Glomerular visceral epithelial cell (primary cell): Measurements from ENCODE around the gene UBN1.

Experiments used
- DNase-seq: peaks from one replicate; pipeline ENCODE4 v3.0.0-alpha.2; 2016; ENCODE audit errors: extremely low spot score

UBN1 gene

DNA sequence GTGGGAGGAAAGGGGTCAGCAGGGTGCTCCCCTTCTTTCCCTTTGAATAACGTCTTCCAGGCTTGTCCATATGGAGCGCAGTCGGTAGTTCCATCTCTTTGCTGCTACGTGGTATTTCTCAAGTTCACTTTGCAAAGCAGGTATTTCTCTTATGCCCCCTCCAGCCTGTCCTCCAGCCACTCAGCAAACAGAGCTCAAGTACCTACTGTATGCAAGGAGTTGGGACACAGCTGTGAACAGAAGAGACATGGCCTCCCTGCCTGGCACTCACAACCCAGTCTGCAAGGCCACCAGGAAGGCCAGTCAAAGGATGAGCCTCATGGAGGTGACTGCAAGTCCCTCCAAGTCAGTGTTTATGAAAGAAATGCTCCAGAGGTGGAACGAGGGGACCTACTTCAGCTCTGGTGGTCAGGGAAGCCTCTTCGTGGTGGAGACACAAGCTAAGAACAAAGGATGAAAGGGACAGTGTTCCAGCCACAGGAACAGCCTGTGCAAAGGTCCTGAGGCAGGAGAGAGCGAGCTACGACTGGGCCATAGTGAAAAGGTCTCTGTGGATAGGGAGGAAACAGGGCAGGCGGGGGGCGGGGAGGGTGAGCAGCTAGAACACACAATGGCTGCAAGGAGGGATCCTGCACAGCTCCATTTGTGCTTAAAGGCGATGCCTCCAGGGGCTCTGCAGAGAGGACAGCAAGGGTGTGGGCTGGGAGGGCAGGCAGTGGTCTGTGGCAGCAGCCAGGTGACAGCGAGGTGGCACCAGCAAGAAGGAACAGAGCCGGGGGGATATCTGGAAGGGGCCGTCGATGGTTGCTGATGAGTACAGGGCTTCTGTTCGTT is 57.0 kb downstream of the UBN1 start:
- no peak for DNase-seq

GRCh38 chr16:4904942-4905615 is 57.8 kb downstream of the UBN1 start:
- no peak for DNase-seq

GRCh38 chr16:4908854-4909401 is 61.6 kb downstream of the UBN1 start:
- no peak for DNase-seq

GRCh38 chr16:4909825-4910224 is 62.5 kb downstream of the UBN1 start:
- no peak for DNase-seq

DNA sequence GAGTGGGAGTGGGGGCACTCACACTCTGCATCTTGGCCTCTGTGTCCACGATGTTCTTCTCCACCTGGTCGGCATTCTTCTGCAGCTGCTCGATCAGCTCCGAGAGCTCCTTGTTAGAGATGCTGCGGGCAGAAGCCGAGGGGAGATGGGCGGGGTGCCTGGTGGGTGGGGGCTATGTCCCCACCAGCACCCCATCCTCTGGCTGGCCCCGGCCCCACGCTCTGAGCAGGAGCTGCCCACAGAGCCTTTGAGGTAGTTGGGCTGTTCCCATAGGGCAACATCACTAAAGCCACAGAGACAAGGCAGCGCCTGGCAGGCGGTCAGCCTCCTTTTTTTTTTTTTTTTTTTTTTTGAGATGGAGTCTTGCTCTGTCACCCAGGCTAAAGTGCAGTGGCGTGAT is 63.5 kb downstream of the UBN1 start:
- DNase-seq = no peak

DNA sequence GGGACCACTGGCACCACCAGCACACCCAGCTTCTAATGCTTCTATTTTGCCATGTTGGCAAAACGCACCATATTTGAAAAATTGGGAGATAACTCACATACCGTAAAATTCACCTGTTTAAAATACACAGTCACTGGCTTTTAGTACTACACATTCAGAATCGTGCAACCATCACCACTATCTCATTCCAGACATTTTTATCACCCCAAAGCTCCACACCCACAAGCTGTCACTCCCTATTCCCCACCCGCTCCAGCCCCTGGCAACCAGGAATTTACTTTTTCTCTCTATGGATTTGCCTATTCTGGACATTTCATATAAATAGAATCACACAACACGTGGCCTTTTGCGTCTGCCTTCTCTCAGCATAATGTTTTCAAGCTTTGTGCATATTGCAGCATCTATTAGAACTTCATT is 64.7 kb downstream of the UBN1 start:
- DNase-seq = no peak

DNA sequence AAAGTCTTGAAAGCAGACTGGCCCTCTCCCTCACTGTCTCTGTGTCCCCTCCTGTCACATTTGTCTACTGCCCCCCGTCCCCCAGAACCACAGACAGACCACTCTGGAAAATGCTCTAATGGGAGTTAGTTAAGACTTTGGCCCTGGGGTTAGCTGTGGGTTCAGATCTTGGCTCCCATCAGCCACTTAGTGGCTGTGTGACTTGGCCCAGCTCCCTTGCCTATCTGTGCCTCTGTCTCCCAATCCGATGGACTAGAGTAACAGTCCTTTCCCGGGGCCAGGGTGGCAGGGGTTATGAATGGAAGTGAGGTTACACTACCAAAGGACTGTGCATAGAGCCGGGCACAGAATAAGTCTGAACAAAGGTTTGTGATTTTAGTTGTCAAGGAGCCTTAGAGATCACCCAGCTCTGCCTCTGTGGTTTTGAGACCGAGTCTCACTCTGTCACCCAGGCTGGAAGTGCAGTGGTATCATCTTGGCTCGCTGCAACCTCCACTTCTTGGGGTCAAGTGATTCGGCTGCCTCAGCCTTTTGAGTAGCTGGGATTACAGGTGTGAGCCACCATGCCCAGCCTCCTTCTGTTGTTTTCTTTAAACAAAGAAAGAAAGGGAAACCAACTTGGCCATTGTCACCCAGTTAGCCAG is 66.0 kb downstream of the UBN1 start:
- DNase-seq = no peak

- no peak for DNase-seq
These were observed 66.7 kb downstream of the UBN1 start for GRCh38 chr16:4913774-4914525.

DNA sequence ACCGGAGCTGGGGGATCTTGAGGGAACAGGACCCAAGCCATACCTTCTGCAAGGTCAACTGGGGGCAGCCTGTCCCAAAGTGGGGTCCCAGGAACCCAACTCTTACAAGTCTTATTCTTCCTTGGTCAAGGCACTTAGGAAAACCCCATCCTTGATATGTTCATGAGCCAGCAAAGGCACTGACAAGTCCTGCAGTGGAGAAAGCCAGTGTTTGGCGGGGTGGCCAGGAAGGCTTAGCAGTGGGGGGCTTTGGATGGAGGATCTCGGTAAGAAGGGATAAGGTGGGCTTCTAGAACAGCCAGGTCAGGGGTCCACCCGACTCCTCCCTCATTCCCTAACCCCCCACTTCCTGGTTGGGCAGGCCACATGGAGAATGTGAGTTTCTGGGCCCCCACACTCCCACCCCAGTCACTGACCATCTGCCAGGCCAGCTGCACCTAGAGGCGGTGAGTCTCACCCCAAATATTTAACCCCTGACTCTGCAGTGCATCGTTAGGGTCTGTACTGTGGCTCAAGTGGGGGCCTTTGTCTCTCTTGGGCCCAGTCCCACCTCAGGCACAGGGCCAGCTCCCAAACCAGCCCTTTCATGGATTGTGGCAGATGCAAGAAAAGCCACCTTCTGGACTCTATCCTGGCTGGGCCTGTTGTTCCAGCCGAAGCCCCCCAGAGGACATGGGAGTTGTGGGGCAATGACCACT is 67.4 kb downstream of the UBN1 start:
- no peak for DNase-seq

DNA sequence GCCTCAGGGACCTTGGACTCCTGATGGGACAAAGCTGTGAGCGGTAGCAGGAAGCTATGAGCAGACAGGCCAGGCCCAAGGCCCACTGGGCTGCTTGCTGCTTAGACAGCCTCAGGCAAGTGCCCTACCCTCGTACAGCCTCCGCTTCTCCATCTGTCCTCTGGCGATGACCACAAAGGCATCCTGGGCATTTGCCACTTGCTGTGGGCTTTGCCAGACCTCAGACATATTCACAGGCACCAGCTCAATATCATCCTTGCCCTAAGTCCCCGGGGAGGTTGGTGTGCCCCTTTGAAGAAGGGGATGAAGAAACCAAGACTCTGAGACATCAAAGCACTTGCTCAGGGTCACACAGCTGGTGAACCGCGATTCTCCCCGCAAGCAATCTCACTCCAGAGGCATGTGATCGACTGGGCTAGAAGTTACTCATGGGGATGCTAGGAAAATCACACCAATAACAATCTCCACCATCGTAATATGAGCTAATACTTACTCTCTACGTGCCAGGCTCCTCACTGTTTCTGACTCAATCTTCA is 68.0 kb downstream of the UBN1 start:
- DNase-seq = peak; percentile 81

DNA sequence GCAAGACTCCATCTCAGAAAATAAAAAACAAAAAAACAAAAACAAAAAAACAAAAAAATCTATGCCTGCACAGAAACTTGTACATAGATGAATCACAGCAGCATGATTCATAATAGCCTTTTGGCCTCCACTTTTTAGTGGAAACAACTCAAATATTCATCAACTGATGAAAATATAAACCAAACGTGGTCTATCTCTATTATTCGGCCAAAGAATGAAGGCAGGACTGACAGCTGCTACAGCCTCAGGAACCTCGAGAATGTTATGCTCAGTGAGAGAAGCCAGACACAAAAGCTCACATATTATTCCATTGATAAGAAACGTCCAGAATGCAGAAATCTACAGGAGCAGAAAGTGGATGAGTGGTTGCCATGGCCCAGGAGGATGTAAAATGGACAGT is 69.8 kb downstream of the UBN1 start:
- DNase-seq = no peak

DNA sequence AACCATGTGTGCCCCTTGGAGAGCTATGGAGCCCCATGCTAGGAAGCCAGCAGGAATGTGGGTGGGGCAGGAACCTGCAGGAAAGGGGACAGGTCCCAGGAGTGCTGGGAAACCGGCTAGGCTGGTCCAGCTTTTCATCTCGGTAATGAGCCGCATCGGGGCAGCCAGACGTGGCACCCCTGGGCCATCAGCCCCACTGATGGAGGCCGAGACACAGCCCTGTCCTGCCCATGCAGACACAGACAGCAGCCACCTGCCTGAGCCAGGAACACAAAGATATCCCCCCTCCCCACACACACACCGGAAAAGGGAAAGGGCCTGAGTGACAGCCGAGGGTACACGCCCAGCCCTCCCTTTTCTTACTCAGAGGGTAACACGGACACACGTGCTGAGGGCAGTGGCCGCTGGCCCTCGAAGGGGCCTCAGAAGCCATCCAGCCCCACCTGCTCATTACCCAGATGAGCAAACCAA is 71.5 kb downstream of the UBN1 start:
- no peak for DNase-seq

- no peak for DNase-seq
These were observed 73.5 kb downstream of the UBN1 start for GRCh38 chr16:4920826-4921225.

DNA sequence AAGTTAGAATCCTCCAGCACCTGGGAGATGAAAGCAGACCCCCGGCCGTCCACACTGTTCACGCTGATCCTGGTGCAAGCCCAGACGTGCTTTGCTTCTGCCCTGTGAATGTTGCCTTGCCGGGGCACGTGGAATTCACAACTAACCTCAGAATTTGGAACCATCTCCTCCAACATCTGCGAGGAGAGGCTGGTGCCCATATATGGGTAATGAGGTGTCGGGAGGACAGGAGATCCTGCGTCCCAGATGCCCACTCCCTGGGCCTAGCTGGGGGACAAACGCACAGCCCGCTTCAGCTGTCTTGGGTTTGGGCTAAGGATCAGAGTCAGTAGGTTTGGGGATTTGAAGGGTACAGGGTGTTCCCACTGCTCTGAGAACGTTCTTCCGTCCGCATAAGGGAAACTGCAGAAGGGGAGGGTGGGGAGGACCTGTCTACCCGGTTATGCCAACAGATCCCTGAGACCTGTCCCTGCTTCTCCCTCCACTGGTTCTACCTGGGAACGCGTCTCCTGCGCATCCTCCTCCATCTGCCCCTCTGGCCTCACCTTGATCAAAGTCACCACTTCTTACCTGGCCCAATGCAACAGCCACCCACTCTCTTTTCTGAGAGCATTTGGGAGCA is 75.6 kb downstream of the UBN1 start:
- no peak for DNase-seq

DNA sequence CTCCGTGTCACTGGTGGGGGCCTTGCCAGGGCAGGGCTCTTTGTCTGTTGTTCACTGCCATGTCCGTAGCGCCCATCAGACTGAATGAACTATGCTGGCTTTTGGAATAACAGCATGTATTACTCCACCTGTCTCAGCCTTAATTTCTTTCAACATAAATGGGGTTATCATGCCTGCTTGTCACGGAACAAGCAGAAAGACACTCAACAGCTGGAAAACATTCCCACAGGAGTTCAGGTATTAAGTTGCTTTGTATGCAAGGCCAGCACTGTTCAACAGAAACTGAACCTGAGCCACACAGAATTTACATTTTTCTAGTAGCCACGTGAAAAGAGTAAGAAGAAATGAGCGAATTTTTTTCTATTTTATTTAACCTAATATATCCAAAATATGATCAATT is 76.6 kb downstream of the UBN1 start:
- no peak for DNase-seq

GRCh38 chr16:4924593-4925292 is 77.5 kb downstream of the UBN1 start:
- DNase-seq = no peak

GRCh38 chr16:4925293-4925607 is 78.0 kb downstream of the UBN1 start:
- DNase-seq = no peak

GRCh38 chr16:4925791-4926190 is 78.5 kb downstream of the UBN1 start:
- DNase-seq = no peak

GRCh38 chr16:4926928-4927327 is 79.6 kb downstream of the UBN1 start:
- DNase-seq = no peak

DNA sequence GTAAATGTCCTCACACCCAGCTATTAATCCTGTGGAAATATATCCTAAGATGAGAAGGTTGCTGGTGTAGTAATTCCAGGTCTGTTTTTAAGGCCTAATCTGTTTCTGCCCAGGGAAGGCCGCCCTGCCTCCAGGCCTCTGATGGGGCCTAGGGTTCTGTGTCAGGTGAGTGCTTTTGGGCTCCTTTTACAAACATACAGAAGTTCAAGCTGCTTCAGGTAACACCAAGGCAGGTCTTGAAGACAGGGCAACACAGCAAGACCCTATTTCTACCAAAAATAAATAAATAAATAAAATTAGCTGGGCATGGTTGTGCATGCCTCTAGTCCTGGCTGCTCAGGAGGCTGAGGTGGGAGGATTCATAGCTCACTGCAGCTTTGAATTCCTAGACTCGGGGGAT is 80.4 kb downstream of the UBN1 start:
- no peak for DNase-seq
